Measurements from ENCODE around the gene PIGK. TPM values are rescaled to one million over a fixed set of nuclear protein-coding genes. Genes with fewer than 3 reads are reported as not detected.
A peak's percentile ranks its signal among the peaks of the same experiment; 100 is the strongest.
"Not testable (repeated sequence)": the region's sequence is repeated elsewhere in the genome, so short reads cannot be mapped to it uniquely, and the experiment has no call there.

Gene PIGK
- total RNA-seq, 1 donor from 2014 or later, result 29.4 TPM

DNA sequence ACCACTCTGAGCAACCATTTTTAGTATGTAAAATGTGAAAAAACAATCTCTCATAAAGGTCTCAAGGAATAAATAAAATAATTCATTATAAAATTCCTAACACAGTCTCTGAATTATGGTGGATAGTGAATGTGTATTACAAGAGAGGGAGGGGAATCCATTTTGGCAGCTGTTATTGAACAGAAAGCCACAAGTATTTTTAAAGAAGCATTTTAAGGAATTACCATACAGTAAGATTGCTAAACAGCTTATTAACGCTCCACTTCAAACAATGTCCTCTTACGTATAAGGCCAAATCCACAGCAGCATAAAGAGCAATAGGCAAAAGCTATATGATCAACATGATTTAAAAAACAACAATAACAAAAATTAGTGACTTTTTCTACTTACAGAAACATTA is 18.4 kb downstream of the PIGK start:
- intact Hi-C loops (cut with DNase I), result no loop called here
- no peak for DNase-seq (ENCODE audit: missing footprints)
- ATAC-seq, result no peak

DNA sequence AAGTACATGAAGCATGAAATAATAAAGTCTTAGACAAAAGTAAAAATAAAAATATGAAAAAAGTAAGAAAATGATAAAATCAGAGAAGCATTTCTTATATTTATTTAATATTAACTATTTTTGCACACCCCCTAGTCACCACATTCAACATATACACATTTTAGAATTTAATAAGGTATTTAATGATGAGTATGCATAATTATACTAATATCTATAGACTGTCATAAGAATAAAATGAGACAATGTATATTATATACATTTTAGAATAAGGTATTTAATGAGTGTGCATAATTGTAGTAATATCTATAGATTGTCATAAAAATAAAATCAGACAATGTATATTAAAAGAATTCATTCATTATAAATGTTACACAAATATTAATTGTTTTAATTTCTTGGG is 18.9 kb downstream of the PIGK start:
- intact Hi-C loops (cut with DNase I), result no loop called here
- ATAC-seq (no peak), DNase-seq (ENCODE audit: missing footprints) (no peak)

DNA sequence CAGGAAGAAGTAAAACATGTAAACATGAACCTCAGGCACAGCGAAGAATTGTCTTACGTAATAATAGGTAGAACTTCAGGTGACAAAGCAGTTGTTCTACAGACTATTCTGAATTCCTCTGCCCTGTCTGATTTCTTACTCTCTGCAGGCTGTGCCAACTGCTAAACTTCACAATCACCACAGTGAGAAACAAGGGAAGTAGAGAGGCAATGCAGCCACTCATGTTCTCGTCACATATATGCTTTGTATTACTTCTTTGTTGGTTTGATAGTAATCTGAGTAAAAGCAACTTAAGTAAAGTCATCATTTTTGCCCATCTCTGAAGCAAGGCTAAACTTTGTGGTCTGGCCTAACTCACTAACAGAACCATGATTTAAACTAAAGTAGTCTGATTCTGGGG is 21.9 kb downstream of the PIGK start:
- intact Hi-C loops (cut with DNase I), result no loop called here
- DNase-seq (ENCODE audit: missing footprints) (no peak), ATAC-seq (no peak)

- ATAC-seq (no peak), DNase-seq (ENCODE audit: missing footprints) (no peak)
- intact Hi-C loops (cut with DNase I), result no loop called here
These were observed 25.3 kb downstream of the PIGK start for GRCh38 chr1:77193951-77194350.

GRCh38 chr1:77188770-77189169 is 30.5 kb downstream of the PIGK start:
- intact Hi-C loops (cut with DNase I), result no loop called here
- DNase-seq (ENCODE audit: missing footprints) (no peak), ATAC-seq (no peak)

DNA sequence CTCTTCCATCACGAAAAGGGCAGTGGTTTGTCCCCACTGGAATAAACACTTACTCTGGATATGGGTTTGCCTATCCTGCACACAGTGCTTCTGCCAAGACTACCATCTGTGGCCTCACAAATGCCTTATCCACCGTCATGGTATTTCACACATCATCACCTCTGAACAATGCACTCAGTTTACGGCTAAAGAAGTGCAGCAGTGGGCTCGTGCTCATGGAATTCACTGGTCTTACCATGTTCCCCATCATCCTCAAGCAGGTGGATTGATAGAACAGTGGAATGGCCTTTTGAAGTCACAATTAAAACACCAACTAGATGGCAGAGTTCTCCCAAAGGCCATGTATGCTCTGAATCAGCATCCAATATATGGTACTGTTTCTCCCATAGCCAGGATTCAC is 32.3 kb downstream of the PIGK start:
- DNase-seq (ENCODE audit: missing footprints); intact Hi-C loops (cut with DNase I); ATAC-seq: not testable (repeated sequence)

DNA sequence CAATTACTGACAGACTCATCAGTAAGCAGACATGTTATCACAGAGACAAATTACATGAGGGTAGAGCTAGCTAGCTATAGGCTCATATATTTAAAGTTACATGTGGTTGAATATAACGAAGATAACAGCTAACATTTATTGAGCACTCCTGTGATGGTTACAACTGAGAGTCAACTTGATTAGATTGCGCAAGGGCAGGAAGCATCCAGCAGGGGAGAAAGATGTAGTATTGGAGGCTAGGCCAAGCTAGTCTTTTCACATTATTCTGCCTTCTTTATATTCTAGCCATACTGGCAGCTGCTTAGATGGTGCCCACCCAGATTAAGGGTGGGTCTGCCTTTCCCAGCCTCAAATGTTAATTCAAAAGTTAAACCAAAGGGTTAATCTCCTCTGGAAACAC is 37.1 kb downstream of the PIGK start:
- DNase-seq (ENCODE audit: missing footprints) (no peak), ATAC-seq (no peak)
- intact Hi-C loops (cut with DNase I), result no loop called here

GRCh38 chr1:77179632-77180031 is 39.6 kb downstream of the PIGK start:
- ATAC-seq (no peak), DNase-seq (ENCODE audit: missing footprints) (no peak)
- intact Hi-C loops (cut with DNase I), result no loop called here

- ATAC-seq (no peak), DNase-seq (ENCODE audit: missing footprints) (no peak)
- intact Hi-C loops (cut with DNase I), result no loop called here
These were observed 43.9 kb downstream of the PIGK start for GRCh38 chr1:77175230-77175844.

- no peak for DNase-seq (ENCODE audit: missing footprints)
- ATAC-seq, result no peak
- intact Hi-C loops (cut with DNase I), result no loop called here
These were observed 48.5 kb downstream of the PIGK start for GRCh38 chr1:77170687-77171086.

GRCh38 chr1:77168358-77168757 is 50.9 kb downstream of the PIGK start:
- intact Hi-C loops (cut with DNase I), result no loop called here
- ATAC-seq (no peak), DNase-seq (ENCODE audit: missing footprints) (no peak)

DNA sequence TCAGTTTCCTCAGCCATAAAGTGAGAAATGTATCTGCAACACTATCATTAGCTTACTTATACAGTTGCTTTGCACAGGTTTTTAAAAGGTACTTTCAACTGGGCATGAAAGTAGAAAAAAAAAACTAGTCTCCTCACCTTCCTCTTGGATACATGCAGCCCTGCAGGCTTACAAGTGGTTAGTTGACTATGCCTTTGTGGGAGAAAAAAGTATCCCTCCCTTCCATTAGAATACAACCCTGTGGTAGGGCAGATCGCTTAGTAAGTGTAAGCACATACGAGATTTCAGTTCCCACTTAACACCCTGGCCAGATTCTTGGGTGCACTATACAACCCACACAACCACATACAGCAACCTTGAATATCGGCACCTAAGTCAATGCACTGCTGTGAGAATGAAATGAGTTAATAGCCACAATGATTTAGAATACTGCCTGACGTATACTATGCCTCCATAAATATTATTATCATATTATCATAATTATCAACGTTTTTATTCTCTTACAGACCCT is 54.7 kb downstream of the PIGK start:
- DNase-seq (ENCODE audit: missing footprints) (no peak), ATAC-seq (no peak)
- intact Hi-C loops (cut with DNase I), result no loop called here

- ATAC-seq; DNase-seq (ENCODE audit: missing footprints); intact Hi-C loops (cut with DNase I): not testable (repeated sequence)
These were observed 59.5 kb downstream of the PIGK start for GRCh38 chr1:77159706-77160105.

DNA sequence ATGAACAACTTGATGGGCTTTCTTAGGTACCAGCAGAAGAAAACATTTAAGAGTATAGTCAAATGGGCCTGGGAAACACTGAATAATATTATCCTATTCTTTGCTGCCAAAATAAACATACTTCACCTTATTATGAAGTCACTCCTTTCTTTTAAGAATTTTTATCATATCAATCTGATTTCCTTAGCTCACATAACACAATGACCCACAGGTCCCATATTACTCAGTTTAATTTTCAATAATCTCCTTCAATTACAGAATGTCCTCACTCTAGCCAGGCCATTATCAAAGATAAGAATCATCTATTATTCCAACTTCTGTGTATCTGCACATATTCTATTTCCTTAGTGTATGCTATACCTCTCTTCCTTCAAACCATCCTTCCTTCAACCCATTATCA is 63.0 kb downstream of the PIGK start:
- DNase-seq (ENCODE audit: missing footprints) (no peak), ATAC-seq (no peak)
- intact Hi-C loops (cut with DNase I), result no loop called here

- DNase-seq (ENCODE audit: missing footprints), result no peak
- no peak for ATAC-seq
- intact Hi-C loops (cut with DNase I), result no loop called here
These were observed 73.0 kb downstream of the PIGK start for GRCh38 chr1:77146270-77146669.

- intact Hi-C loops (cut with DNase I), result no loop called here
- ATAC-seq (no peak), DNase-seq (ENCODE audit: missing footprints) (no peak)
These were observed 75.6 kb downstream of the PIGK start for GRCh38 chr1:77143529-77144121.

- intact Hi-C loops (cut with DNase I), result no loop called here
- DNase-seq (ENCODE audit: missing footprints), result no peak
- no peak for ATAC-seq
These were observed 79.8 kb downstream of the PIGK start for GRCh38 chr1:77139389-77139788.

DNA sequence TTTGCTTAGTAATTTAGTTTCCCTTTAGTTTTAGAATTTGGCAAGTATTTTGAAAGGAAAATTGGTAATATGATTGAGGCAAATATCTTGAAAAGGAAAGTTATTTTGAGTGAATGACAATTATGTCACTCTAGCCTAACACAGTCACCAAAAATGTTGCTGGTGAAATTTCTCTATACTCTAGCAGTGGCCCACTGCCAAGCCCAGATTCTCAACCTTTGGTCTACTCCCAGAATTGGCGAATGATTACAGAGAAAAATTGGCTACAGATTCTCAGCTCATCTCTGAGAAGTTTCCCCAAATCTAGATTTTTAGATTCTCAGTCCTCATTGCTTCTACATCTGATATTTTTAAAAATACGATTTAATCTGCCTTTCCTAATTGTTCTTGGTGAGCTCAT is 84.9 kb downstream of the PIGK start:
- DNase-seq (ENCODE audit: missing footprints) (no peak), ATAC-seq (no peak)
- intact Hi-C loops (cut with DNase I), result no loop called here

DNA sequence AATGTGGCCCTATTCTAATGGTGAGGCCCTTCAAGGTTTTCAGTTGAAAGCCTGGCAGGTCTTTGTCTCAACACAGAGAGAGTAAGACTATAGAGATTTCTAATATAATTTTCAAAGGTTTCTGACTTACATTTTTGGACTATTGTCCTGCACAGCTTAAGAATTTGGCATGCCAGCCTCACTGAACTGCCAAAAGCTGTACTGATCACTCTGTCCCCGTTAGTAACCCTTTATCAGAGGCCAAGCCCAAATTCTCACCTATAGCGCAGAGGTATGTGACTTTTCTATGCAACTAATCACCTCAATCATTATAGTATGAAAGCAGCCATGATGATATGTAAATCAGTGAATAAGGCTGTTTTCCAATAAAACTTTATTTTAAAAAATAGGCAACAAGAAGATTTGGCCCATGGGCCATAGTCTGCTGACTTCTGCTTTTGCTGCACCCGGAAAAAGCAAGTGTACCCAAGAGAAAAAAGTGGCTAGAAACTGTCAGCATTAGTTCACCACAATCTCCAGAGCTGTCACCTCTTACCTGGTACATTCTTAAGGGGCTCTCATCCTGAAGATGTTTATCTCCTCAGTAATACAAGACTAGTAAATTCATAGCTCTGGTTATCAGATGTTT is 85.4 kb downstream of the PIGK start:
- ATAC-seq, result peak; percentile 56
- intact Hi-C loops (cut with DNase I), result no loop called here

DNA sequence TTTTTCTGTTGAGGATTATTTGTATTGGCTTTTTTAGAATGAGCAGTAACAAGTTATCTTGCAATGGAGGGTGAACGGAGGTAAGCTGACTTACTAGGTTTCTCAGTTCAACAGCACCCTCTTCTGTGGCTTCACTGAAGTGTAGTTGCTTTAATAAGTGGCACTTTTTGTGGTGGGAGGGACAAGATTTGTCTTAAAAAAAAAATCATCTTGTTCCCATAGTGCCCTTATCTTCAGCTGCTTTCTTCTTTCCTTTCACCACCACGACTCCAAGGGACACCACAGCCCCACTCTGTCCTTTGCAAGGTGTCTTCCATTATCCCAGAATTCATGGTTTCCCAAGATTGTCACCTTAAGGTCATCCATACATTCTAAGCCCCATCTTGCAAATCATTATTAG is 92.9 kb downstream of the PIGK start:
- ATAC-seq, result no peak
- DNase-seq (ENCODE audit: missing footprints), result no peak
- intact Hi-C loops (cut with DNase I), result loop anchor here (5.0 to 10.0 kb wide), 3 partner anchors 792 to 1132 kb away; no protein-coding TSS in a partner anchor

More for the DNA sequence above, 85.4 kb downstream of the PIGK start:
- no peak for DNase-seq (ENCODE audit: missing footprints)
